GM12875 (cell line): ENCODE results near the gene TTLL7.

Source experiments
- H3K4me3 ChIP-seq: one replicate; pipeline ENCODE4 v1.5.1; 2011; ENCODE audit warnings: low read depth, low read length, control low read depth
- CTCF ChIP-seq: IDR thresholded peaks from 2 replicates; pipeline ENCODE4 v1.5.1; 2011; ENCODE audit warnings: low read depth, mild to moderate bottlenecking, control low read depth, inconsistent platforms, low read length, moderate library complexity, borderline replicate concordance; ENCODE audit not compliant: insufficient read depth

TTLL7 gene

DNA sequence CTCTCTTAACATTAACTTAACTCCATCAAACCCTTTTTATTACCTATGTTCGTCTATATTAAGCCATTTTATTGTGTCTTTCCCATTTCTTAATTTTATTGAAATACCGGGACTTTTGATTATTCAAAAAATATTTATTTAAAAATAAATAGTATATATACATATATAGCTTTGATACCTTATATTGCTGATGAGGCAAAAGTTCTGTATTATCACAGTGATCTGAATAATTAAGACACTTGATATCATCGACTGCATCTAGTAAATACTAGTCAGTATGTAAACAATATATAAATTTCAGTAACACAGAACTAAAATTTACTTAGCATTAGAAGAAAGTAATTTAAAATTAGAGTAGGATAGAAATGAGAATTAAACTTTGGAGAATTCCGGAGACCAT is 22.0 kb downstream of the TTLL7 start:
- TF ChIP-seq CTCF, result no peak
- H3K4me3 ChIP-seq, result no peak overlapping the region

DNA sequence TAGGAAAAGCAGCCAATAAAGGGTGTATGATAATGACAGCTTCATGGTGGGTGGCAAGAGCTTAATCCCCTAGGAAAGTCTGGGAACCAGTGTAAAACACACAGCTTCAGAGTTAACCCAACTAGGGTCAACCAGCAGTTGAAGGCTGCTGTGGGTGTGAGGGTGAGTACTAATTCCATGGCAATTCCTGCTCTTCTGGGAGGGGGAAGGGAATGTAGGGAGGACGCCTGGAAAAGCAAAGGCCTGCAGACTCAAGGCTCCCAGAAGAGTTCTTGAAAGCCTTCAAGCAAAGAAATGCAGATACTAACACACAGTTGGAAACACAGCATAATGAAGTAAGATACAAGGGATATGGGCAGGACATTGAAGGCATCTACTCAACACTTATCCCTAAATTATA is 28.1 kb downstream of the TTLL7 start:
- no peak overlapping the region for H3K4me3 ChIP-seq
- TF ChIP-seq CTCF, result no peak

GRCh38 chr1:83970114-83970513 is 28.8 kb downstream of the TTLL7 start:
- H3K4me3 ChIP-seq, result no peak overlapping the region
- TF ChIP-seq CTCF, result no peak

GRCh38 chr1:83967336-83967735 is 31.6 kb downstream of the TTLL7 start:
- H3K4me3 ChIP-seq, result no peak overlapping the region
- TF ChIP-seq CTCF, result no peak

DNA sequence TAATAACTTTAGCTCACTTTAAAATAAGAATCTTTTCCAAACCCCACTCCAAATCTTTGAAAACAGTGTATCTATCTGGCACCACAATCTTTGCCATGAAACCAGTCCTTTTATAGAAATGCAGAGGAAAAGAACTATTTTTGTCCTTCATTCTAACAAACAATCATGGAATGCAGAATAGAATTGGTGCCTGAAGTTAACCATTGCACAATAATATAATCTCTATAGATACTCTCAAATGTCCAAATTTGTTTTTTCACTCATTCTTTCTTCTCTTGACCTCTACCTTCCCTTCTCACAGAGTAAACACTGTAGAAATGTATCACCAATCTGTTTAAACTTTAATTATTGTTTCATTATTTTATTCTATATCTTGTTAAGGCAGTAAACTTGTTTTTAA is 34.8 kb downstream of the TTLL7 start:
- no peak for TF ChIP-seq CTCF
- no peak overlapping the region for H3K4me3 ChIP-seq

DNA sequence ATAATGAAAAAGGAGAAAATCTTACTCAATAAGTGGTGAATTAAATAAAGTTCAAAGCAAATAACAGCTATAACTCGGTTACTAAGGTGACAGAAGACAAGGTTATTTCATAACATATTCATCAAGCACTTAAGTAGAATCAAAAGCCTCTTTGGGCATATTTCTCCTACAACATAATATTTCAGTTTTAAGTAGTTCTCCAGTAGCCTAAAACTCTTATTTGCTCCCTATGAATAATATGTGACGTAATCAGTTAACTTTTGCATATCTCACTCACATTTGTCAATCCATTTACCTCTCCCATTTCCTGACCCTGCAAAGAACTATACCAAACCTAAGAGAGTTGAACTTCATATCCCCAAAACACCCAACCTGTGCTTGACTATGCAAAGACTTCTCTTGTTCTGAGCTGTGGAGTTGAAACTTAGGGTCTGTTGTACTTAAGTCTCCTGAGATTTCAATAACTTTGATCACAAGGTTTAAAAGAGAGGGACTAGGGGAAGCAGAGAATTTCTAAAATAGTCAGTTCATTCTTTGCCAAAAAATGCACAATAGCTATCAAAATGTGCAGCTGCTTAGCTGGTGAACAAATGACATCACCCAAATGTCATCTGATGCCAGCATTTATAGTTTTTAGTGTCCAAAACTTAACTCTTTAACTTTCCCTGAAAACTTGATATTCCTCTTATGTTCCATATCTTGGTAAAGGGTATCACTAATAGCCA is 37.2 kb downstream of the TTLL7 start:
- no peak for TF ChIP-seq CTCF
- no peak overlapping the region for H3K4me3 ChIP-seq

- no peak for TF ChIP-seq CTCF
Measured at GRCh38 chr1:83960669-83961277, 38.2 kb downstream of the TTLL7 start.

More at GRCh38 chr1:83960669-83961277, 38.2 kb downstream of the TTLL7 start:
- no peak overlapping the region for H3K4me3 ChIP-seq
